Suppressor macrophage treated with lipopolysaccharide for 4 hours (primary cell): Measurements from ENCODE around the gene TOP3A.
A peak's percentile ranks its signal among the peaks of the same experiment; 100 is the strongest.

ENCODE experiments used
- DNase-seq: peaks from one replicate; pipeline ENCODE4 v3.0.0-alpha.2; 2020

Gene TOP3A

DNA sequence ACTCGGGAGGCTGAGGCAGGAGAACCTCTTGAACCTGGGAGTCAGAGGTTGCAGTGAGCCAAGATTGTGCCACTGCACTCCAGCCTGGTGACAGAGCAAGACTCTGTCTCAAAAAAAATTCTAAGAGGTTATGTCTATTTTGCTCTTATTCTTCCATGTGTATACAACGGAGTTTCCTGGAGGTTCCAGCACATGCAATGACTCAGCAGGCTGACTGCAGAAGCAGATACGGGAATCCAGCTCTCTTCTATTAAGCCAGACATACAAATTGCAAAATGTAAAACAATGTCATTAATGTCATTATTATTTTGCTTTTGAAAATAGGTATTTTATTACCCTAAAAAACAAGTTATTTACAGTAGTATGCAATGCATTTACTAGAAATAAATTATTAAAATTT lies 35.9 kb downstream of the TOP3A start:
- DNase-seq, result no peak

DNA sequence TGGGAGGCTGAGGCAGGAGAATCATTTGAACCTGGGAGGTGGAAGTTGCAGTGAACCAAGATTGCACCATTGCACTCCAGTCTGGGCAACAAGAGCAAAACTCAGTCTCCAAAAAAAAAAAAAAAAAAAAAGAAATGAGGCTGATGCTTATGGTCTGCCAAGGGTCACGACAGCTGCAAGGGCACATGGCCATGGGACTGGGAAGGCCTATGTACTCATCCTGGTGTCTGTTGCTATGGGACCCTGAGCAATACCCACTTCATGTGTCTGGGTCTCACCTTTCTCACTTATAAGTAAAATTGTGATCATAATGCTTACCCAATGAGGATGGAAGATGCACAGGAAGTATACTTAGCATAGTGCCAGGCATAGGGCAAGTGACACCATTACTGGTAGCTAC lies 37.7 kb downstream of the TOP3A start:
- DNase-seq, result no peak

DNA sequence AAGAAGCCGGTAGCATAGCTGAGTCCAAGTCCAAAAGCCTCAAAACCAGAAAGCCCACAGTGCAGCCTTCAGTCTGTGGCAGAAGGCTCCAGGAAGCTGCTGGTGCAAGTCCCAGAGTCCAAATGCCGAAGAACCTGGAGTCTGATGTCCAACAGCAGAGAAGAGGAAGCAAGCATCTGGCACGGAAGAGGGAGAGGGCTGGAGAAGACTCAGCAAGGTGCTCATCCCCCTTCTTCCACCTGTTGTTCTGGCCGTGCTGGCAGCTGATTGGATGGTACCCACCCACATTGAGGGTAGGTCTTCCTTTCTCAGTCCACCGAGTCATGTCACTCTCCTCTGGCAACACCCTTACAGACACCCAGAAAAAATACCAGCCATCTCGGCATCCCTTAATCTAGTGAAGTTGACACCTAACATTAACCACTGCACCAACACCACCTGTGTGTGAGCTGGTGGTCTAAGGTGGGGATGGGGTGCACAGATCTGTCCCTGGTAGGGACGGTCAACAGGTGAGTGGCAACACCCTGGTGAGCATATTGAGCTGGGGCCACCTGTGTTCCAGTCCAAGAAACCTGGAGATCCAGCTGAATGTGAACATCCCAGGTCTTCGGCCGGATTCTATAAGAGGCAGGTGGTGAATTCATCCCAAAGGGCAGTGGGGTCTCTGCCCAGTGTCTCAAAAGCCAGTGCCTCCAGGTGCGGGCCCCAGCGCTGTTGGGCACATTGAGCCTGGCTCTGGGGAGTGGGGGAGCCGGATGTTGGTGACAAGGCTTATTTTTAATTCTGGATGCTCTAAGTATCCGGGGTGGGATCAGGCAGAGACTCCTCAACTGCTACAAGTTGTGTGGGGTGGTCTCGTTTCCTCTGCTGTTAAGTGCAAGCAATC lies 44.5 kb downstream of the TOP3A start:
- DNase-seq, result no peak

DNA sequence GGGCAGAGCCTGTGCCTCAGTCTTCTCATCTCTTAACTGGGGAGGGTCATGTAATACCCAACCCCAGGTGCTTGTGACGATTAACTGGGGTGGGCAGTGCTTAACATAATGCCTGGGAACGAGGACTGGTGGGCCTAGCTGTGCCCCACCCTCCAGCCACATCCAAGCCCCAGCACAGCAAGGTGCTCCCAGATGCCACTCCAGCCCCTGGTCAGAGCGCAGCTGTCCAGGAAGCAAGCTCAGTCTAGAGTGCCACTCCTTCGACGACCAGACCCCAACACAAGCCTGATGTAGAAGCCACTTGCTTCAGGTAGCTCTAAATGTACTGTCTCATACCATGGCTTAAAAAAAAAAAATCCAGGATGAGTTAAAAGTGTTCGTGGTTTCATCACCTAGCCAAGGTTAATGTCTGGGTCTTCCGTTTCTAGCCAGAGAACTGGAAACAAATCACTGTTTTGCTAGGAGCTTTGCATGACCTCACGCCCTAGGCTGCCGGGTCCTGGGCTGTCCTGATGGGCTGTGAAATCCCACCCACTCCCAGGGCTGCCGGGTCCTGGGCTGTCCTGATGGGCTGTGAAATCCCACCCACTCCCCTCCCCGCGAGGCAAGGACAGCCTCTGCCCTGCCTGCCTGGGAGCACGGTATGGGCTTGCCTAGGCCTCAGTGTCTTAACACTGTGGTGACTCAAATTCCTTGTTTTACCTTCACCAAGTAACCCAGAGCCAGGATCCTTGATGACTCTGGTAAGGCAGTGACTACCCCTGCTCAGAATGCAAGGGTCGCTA lies 46.7 kb downstream of the TOP3A start:
- DNase-seq, result no peak

DNA sequence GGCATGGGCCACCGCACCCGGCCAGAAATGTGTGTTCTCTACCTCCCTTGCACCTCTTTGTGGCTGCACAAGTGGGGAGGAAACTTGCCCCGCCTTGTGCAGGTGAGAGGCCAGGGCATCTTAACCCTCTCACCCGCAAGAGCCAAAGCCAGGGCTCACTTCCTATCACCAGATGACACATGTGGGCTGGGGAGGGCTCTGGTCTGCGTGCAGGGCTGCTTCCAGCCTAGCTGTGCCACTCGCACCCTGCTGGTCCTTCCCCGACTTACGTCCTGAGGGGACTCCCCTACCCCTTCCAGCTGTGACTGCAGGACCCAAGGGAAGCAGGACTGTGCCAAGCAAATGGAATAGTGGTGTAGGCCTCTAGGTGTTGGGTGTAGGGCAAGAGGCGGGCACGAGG lies 47.4 kb downstream of the TOP3A start:
- DNase-seq, result no peak

DNA sequence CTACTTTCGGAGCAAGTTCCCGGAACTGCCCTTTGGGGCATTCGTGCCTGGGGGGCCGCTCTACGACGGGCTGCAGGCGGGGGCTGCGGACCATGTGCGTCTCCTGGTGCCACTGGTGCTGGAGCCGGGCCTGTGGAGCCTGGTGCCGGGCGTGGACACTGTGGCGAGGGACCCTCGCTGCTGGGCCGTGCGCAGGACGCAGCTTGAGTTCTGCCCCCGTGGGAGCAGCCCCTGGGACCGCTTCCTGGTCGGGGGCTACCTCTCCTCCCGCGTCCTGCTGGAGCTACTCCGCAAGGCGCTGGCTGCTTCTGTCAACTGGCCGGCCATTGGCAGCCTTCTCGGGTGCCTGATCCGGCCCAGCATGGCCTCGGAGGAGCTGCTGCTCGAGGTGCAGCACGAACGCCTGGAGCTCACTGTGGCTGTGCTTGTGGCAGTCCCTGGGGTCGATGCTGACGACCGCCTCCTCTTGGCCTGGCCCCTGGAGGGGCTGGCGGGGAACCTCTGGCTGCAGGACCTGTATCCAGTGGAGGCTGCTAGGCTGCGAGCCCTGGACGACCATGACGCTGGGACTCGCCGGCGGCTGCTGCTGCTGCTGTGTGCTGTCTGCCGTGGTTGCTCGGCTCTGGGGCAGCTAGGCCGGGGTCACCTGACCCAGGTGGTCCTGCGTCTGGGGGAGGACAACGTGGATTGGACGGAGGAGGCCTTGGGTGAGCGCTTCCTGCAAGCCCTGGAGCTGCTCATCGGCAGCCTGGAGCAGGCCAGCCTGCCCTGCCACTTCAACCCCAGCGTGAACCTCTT lies 50.7 kb downstream of the TOP3A start:
- DNase-seq, result no peak

DNA sequence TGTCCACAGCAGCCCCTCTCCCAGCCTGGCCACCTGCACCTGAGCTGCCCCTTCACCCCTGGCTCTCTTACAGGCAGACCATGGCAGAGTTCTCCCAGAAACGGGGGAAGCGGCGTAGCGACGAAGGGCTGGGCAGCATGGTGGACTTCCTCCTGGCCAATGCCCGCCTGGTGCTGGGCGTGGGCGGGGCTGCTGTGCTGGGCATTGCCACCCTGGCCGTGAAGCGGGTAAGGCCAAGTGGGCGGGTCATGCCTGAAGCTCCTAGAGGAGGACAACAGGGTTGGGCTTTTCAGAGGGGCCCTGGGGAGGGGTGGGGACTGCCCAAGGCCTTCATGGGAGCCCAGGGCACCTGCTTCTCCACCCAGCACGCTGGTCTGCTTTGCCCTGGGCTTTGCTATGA lies 52.2 kb downstream of the TOP3A start:
- DNase-seq, result no peak

DNA sequence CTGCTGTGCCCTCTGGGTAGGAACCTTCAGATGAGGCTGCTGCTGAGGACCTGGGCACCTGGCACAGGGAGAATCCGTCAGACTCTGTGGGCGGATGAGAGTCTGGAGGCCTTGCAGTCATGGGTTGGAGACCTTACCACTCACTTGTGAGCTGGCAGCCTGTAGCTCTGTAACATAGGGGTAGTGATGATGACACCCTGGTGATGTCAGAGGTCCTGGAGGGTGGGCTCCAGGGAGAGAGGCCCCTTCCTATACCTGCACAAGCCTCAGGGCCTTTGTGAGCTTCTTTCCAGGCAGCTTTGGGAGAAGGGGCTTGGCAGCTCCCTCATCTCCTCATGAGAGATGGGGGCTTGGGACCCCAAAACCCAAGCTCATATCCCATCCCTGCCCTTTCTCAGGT lies 52.7 kb downstream of the TOP3A start:
- DNase-seq, result peak; percentile 7

DNA sequence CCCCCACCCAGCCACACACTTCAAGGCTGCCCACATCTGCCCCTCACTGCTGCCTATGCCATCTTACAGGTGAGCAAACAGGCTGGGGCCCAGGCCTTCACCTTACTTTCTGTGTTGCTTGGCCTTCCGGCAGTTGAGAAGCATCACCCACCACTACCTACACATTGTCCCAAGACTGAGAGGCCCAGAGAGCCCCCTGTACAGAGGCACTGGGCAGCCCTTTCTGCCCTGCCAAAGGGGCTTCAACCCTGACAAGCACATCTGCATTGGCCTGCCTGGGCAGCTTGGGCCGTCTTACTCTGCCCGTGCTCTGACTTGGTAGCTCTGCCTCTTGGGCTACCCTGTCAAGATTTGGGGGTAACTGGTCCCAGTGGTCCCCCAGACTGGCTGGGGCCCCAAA lies 53.1 kb downstream of the TOP3A start:
- DNase-seq, result no peak

DNA sequence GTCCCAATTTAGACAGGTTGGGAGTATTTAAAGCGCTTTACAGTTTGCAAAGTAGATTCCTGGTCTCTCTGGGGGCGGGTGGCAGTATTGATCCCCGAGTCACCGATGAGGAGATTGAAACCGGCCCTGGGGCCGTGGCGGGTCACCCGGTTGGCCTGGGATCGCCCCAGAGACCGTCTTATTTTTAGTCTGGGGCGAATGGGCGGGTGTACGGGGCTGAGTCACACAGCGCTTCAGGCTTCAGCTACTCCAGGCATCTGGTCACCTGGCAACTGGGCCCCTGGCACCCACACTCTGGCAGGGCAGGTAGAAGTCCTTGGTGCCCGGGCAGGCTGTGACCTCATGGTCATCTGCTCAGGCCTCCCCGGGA lies 53.7 kb downstream of the TOP3A start:
- peak; percentile 25 for DNase-seq

DNA sequence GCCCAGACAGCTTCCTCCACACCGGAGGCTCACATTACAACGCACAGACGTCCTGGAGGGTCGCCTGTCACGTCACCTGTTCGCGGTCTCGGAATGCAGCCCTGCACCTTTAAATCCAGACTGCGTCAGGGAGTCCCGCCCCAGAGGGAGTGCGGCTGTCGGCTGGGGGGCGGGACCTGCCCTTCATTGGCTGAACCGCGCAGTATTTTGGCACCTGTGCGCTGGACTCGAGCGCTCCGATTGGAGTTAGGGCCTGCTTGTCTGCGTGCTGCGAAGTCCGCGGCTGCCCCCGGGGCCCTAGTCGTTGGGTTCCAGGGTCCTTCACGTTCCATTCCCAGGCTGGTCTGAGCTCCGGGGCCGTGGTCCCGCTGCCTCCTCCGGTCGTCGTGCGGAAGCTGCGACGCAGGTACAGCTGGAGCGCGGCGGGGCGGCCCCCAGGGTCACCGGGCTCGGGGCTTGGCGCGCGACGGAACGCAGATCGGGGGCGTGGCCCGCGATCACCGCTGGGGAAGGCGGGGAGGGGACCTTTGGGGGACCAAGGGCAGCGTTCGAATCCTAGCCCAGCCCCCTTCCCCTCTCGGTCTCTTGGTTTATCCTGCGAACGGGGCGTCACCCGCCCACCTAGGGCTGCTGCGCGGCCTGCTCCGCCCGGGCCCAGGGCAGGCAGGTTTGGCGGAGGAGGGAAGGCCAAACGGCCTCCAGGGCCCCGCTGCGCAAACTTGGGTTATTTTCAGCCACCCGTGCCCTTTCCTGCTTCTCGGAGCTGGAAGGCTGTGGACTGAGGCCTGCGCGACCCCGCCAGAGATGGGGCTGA lies 54.3 kb downstream of the TOP3A start, which contains the start of gene MIEF2:
TSS of gene MIEF2 (plus strand) at position 331 of the 814 bp plus-strand sequence. CDS start 2,059 bp downstream, outside the sequence.
- peak; percentile 93 for DNase-seq

DNA sequence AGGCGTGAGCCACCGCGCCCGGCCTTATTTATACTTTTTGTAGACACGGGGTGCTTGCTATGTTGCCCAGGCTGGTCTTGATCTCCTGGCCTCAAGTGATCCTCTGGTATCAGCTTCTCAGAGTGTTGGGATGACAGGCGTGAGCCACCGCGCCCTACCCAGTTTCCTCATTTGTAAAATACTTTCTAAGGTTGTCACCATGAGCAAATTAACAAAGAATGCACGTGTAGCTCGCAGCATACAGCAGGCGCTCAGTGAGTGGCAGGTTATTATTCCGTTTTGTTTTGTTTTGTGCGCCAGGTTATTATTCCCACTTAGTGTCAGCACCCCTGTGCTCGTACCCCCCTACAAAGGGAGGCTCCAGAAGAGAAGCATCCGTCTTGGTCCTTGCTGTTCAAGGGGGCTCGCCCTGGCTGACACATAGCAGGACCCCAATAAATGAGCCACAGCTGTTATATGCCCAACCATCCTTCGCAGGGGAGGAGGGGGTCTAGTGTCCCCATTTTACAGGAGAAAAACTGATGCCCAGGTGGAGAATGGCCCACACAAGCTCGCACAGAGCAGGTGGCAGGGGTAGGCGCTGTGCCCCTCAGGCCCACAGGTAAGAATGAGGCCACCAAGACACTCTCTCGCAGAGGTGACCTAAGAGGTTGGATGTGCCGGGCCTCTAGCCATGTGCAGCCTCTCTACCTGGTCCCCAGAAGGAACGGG lies 55.0 kb downstream of the TOP3A start:
- no peak for DNase-seq

DNA sequence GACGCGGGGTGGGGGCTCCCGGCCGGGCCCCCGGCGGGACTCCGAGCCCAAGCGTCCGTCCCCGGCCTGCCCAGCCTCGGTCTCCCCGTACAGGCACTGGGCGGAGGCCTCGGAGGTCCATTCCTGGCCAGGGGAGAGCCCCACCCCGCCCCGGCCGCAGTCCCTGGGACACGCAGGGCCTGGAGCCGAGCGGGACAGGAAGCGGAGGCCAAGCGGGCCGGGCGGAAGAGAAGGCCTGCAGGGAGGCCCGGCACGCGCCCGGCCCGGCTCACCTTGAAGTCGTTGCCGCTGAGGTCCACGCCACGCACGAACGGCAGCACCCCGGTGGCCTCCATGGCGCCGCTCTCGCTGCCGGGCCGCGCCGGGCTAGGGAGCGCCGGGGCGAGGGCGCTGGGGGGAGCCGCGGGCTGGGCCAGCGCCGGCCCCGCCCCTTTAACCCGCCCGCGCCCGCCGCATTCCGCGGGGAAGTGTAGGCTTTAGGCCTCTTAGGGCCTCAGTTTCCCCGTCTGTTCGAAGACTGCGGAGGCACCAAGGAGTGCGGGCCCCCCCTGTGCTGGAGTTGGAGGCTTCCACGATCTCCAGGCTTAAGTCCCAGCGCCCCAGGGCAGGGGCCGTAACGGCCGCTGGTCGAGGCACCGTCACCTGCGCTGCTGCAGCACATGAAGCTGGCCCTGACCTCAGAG lies 56.3 kb downstream of the TOP3A start, which contains the start of gene FLII:
TSS of gene FLII (minus strand) at position 383 of the 683 bp plus-strand sequence. CDS start at position 335, 48 bp downstream.
- peak; percentile 71 for DNase-seq

DNA sequence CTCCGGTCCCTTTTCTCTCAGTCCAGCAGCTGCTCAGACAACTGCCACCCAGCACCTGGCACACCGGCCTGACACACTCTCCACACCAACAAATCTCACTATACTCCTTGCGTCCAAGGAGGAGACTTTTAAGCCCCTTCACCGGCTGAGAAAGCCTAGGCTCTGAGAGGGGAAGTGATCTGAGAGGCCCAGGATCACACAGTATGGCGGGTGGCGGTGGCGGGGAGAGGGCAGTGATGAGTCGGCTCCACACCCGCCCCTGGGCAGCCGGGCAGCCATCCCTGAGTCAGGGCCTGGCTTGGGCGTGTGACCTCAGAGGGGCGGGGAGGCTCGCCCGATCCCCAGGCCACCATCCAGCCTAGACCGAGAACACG lies 56.8 kb downstream of the TOP3A start:
- DNase-seq, result peak; percentile 94

DNA sequence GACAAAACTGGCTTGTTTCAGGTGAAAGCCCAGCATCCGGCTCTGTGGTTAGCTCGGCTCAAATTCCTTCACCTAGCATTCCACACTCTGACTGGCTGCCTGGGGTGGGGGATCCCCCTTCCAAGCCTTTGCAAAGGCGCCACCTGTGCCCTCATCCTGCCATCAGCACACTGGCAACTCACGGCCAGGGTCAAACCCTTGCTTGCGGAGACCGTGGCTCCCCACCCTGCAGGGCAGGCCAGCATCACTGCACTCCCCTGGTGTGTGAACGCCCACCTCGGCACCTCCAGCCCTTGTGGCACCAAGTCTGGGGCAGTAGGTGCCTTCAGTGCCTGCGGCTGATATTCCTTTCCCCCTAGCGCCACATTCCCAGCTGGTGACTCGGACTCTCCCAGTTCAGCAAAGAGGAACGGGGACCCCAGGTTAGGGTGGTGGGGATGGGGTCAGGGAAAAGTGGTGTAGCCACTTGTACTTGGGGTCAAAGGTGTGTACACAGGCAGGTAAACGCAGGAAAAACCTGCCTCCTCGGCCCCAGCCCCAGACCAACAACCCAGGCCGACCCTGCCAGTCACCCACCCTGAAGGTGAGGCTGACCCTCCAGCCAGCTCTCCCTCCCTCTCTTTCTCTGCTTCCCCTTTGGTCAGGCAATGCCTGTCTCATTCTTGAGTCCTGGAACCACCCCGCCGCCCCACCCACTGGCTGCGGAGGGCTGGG lies 57.4 kb downstream of the TOP3A start:
- peak; percentile 71 for DNase-seq

DNA sequence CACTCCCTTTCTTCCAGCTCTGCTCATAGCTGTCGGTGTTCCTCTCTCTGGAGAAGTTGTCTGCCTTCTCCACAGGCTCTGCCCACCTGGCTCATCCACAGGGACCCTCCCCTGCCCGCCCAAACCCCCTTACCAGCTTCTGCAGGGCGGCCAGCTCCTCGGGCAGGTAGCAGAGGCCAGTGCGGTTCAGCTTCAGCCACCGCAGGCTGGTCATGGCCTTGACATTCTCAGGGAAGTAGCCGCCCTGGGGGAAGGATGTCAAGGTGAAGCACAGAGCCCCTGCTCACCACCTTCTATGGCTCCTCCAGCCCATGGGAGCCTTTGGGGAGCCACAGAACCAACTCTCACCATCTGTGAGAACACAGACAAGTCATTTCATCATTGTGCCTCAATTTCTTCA lies 58.0 kb downstream of the TOP3A start:
- DNase-seq, result no peak

DNA sequence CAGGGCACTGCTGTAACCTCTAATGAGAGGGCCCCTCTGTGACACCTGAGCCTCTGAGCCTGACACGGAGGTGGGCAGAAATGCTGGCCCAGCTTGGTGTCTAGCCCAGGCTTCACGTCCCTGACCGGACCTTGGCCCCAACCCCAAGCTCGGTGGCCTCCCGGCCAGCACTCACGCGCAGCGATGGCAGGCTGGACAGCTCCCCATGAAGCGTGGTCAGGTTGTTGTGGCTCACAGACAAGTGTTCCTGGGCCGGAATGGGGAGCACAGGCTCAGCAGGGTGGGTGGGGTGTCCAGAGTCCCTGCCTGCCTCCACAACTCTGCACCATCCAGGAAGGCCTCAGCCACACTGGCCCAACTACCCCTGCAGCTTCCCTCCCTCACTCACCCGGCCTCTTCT lies 58.4 kb downstream of the TOP3A start:
- no peak for DNase-seq

DNA sequence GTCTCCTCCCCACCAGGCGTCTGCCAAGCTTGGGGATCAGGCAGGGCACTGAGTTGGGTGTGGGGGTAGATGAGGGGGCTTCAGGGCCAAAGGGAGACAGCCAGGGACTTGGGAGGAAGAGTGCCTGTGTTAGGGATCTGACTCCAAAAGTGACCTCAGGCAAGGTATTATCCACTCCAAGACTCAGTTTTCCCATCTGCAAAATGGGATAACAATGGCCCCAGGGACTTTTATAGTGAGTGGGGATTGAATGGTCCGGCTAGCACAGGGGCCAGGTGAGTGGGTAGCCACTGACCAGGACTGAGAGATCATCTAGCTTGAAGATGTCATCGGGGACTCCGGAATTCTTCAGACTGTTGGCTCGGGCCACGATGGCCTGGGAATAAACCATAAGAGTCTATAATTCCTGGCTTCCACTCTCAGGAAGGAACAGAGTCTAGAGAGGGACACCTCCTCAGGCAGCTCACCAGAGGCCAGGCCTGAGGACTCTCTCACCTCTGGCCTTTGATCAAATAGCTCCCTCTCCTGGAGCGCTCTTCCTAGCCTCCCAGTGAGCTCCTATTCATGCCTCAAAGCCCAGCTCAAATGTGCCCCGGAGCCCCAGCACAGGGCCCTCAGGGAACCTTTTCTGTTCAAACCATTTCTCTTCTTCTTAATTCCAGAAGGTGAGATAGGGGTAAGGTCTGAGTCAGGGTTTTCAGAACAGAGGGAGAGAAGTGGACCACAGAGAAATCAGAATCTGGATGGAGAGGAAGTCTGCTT lies 59.7 kb downstream of the TOP3A start:
- no peak for DNase-seq
